GM12864 (cell line): Measurements from ENCODE around the gene LIN28B.

Experiments used
- DNase-seq: peaks from one replicate; pipeline ENCODE4 v3.0.0-alpha.2; 2011; ENCODE audit warnings: low read depth
- H3K4me3 ChIP-seq: 2 replicates; pipeline ENCODE4 v1.5.1; 2011; ENCODE audit warnings: mild to moderate bottlenecking, low read depth, low read length, control low read depth
- TF ChIP-seq, protein P1 (sequence below): IDR thresholded peaks from 2 replicates; pipeline ENCODE4 v1.5.1; 2011; ENCODE audit warnings: low read depth, mild to moderate bottlenecking, moderate library complexity, low read length, control low read depth, inconsistent platforms; ENCODE audit errors: missing control alignments

The LIN28B gene

DNA sequence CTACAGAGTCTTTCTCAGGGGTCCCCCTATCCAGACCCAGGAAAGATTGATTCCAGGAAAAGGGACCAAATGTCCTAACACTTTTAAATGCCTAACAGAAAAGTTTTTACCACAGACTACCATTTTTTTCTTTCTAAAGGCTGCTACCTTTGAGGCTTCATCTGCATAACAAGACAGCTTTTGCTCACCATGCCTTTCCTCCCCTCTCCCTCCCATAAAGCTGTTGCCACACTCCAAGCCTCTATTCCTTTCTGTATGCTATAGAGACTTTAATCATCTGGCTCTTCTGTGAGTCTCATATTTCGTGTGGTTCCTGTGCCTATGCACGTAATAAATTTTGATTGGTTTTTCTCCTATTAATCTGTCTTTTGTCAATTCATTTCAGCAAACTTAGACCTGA is 26.0 kb upstream of the LIN28B start:
- DNase-seq: no peak
- TF ChIP-seq, protein P1, sequence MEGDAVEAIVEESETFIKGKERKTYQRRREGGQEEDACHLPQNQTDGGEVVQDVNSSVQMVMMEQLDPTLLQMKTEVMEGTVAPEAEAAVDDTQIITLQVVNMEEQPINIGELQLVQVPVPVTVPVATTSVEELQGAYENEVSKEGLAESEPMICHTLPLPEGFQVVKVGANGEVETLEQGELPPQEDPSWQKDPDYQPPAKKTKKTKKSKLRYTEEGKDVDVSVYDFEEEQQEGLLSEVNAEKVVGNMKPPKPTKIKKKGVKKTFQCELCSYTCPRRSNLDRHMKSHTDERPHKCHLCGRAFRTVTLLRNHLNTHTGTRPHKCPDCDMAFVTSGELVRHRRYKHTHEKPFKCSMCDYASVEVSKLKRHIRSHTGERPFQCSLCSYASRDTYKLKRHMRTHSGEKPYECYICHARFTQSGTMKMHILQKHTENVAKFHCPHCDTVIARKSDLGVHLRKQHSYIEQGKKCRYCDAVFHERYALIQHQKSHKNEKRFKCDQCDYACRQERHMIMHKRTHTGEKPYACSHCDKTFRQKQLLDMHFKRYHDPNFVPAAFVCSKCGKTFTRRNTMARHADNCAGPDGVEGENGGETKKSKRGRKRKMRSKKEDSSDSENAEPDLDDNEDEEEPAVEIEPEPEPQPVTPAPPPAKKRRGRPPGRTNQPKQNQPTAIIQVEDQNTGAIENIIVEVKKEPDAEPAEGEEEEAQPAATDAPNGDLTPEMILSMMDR: no peak
- H3K4me3 ChIP-seq: no peak overlapping the region

DNA sequence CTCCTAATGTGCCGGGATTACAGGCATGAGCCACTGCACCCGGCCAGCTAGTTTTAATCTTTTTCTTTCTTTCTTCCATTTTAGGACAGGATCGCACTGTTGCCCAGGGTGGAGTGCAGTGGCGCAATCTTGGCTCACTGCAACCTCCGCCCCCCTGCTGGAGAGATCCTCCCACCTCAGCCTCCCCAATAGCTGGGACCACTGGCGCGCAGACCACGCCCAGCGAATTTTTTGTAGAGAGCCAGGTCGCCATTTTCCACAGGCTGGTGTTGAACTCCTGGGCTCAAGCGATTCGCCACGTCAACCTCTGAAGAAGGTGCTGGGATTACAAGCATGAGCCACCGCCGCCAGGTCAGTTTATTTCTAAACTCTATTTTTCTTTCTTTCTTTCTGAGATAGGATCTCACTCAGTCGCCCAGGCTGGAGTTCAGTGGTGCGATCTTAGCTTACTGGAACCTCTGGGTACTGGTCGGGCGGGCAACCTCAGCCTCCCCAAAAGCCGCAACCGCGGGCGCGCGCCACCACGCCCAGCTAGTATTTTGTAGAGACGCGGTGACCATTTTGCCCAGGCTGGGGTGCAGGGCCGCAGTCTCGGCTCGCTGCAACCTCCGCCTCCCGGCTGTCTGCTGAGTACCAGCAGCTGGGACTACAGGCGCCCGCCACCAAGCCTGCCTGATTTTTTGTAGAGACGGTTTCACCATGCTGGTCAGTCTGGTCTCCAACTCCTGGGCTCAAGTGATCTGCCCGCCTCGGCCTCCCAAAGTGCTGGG is 20.0 kb upstream of the LIN28B start:
- TF ChIP-seq, protein P1: no peak

DNA sequence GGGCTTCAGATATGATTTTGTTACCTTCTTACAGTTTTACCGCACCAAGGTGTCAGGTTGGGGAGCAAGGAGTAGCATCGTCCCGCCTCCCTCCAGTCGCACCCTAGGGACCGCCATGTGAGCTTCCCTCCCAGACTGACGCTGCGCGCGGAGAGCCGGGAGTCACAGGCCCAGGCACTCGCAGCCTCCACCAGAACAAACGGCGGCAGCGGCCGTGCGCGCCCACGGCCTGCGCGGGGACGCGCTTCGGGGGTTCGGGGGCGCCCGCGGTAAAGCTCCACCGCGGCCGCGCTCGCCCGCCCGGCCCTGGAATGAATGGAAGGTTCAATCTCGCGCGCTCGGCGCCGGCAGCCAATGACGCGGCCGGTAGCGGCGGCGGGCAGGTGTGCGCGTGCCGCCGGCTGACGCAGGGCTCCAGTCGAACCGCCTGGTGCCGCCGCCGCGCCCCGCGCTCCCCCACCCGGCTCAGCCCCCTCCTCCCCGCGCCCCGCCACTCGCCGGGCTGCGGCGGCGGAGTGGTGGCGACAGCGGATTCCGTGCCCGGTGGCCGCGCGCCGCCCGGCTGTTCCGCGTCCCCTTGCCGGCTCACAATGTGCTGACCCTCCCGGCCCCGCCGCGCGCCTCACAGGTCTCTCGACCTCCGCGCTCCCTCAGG is 16.5 kb upstream of the LIN28B start:
- H3K4me3 ChIP-seq: no peak overlapping the region
- TF ChIP-seq, protein P1: no peak
- DNase-seq: no peak

More for the DNA sequence above, 20.0 kb upstream of the LIN28B start:
- DNase-seq: no peak
- H3K4me3 ChIP-seq: no peak overlapping the region

DNA sequence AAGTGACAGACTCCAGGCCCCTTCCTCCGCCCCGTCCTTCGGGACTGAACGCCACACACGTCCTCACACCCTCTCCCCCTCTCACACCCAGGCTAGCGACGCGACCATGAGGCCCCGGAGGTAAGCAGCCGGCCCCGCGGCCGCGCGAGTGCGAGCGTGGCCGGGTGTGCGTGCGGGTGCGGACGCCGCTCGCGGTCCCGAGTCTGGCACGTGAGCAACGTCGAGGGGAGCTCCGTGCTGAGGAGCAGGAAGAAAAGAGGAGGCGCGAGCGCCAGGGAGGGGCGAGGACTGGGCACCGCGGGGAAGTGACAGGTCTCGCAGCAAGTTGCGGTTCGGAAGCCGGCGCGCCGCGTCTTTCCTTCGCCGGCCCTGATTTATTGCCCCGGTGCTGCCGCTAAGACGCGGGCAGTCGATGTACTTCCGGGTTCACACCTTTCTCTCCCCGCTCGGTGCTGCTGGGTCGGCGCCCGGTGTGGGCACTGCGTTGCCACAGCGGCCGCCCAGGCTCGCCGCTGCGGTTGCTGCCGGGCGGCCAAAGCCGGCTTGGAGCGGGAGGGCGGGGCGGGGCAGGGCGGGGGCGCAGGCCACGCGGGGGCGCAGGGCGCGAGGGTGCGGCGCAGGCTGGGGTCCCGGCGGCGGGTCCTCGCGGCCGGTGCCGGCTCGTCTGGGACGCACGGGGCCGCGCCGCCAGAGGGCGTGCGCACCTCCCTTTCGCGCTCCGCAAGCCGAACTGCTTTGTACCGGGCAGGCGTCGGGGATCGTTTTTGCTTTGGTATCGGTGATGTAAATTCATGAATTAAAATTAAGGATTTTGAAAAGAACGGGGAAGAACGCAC is 15.8 kb upstream of the LIN28B start:
- DNase-seq: no peak
- TF ChIP-seq, protein P1: peak; percentile 50
- no peak overlapping the region; the same call in 1 of the 2 replicates for H3K4me3 ChIP-seq

DNA sequence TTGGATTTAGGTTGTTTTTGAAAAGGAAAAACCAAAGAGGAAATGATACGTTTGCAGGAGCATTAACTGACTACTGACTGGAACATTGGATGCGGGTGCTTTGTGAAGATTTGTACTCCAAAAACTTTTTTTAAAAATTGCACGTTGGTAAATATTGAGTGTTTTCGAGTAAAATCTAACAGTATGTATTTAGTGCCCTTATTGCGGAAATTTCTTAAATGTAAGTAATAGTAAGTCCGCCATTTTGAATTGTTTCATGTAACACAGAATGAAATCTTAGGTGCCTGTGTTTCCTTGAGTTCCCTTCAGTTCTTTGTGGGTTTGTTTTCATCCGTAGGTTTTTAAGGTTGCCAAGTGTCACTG is 15.2 kb upstream of the LIN28B start:
- H3K4me3 ChIP-seq: no peak overlapping the region; the same call in 1 of the 2 replicates
- DNase-seq: no peak
- TF ChIP-seq, protein P1: no peak

DNA sequence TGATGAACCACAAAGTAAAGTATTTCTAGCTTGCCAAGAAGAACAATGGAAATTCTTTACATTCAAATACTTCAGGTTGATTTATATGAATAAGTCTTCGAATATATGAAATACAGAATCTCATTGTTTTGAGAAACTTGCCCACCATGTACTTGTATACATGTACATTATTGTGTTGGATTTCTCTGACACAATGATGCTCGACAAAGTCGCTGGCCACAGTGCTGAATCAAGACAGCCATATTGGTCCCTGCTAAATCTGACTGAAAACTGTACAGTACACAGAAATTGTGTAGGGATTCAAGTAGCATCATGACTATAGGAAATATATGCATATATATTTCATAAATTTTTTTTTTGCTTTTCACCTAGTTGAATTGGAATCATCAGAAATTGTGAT is 13.1 kb upstream of the LIN28B start:
- TF ChIP-seq, protein P1: no peak
- DNase-seq: no peak
- H3K4me3 ChIP-seq: no peak overlapping the region
